H9 (cell line): Measurements from ENCODE around the gene SNED1. TPM values are rescaled to one million over a fixed set of nuclear protein-coding genes. Genes with fewer than 3 reads are reported as not detected.

Experiments
- DNase-seq: peaks from one replicate; pipeline ENCODE4 v3.0.0-alpha.2; 2017
- H2AFZ ChIP-seq: one replicate; pipeline ENCODE4 v1.6.1; 2013; ENCODE audit warnings: mild to moderate bottlenecking, low read length, control low read depth, moderate library complexity
- H2AK5ac ChIP-seq: 2 replicates; pipeline ENCODE4 v1.6.1; 2013; ENCODE audit warnings: low read length, control low read depth, mixed read lengths; ENCODE audit not compliant: insufficient read length
- H2BK120ac ChIP-seq: one replicate; pipeline ENCODE4 v1.6.1; 2013; ENCODE audit warnings: low read depth, mild to moderate bottlenecking, low read length, control low read depth, inconsistent platforms; ENCODE audit not compliant: poor library complexity, severe bottlenecking
- H2BK12ac ChIP-seq: 2 replicates; pipeline ENCODE4 v1.6.1; 2013; ENCODE audit warnings: low read length, control low read depth, mixed read lengths, low read depth; ENCODE audit not compliant: insufficient read length
- H2BK15ac ChIP-seq: 2 replicates; pipeline ENCODE4 v1.6.1; 2013; ENCODE audit warnings: low read depth, low read length, control low read depth
- H2BK20ac ChIP-seq: one replicate; pipeline ENCODE4 v1.6.1; 2013; ENCODE audit warnings: low read depth, mild to moderate bottlenecking, low read length, control low read depth, inconsistent platforms; ENCODE audit not compliant: poor library complexity, severe bottlenecking
- H2BK5ac ChIP-seq: 2 replicates; pipeline ENCODE4 v1.6.1; 2013; ENCODE audit warnings: low read length, control low read depth, mixed read lengths; ENCODE audit not compliant: insufficient read length
- H3K14ac ChIP-seq: 2 replicates; pipeline ENCODE4 v1.6.1; 2013; ENCODE audit warnings: low read length, control low read depth; ENCODE audit not compliant: insufficient read depth
- H3K18ac ChIP-seq: 2 replicates; pipeline ENCODE4 v1.6.1; 2013; ENCODE audit warnings: low read depth, mild to moderate bottlenecking, mixed read lengths, low read length, control low read depth; ENCODE audit not compliant: insufficient read length
- H3K23ac ChIP-seq: 2 replicates; pipeline ENCODE4 v1.6.1; 2013; ENCODE audit warnings: low read length, control low read depth, mixed read lengths, low read depth; ENCODE audit not compliant: insufficient read length
- H3K23me2 ChIP-seq: 2 replicates; pipeline ENCODE4 v1.6.1; 2013; ENCODE audit warnings: low read depth, mild to moderate bottlenecking, mixed read lengths, low read length, control low read depth; ENCODE audit not compliant: insufficient read length, poor library complexity, severe bottlenecking
- H3K27ac ChIP-seq: 2 replicates; pipeline ENCODE4 v1.5.1; 2013; ENCODE audit warnings: low read length, control low read depth, mixed read lengths, low read depth; ENCODE audit not compliant: insufficient read length
- H3K27me3 ChIP-seq: 2 replicates; pipeline ENCODE4 v1.6.1; 2013; ENCODE audit warnings: low read length, control low read depth, inconsistent platforms; ENCODE audit not compliant: insufficient read depth
- H3K4ac ChIP-seq: 2 replicates; pipeline ENCODE4 v1.6.1; 2013; ENCODE audit warnings: low read depth, mild to moderate bottlenecking, control low read depth, inconsistent platforms, low read length, moderate library complexity
- H3K4me1 ChIP-seq: 2 replicates; pipeline ENCODE4 v1.6.1; 2013; ENCODE audit warnings: low read length, control low read depth, inconsistent platforms; ENCODE audit not compliant: insufficient read depth
- H3K4me2 ChIP-seq: 2 replicates; pipeline ENCODE4 v1.6.1; 2013; ENCODE audit warnings: low read length, control low read depth, mixed read lengths; ENCODE audit not compliant: insufficient read length, insufficient read depth
- H3K56ac ChIP-seq: 2 replicates; pipeline ENCODE4 v1.6.1; 2013; ENCODE audit warnings: low read depth, mild to moderate bottlenecking, mixed read lengths, low read length, control low read depth; ENCODE audit not compliant: insufficient read length
- H3K79me1 ChIP-seq: 2 replicates; pipeline ENCODE4 v1.6.1; 2013; ENCODE audit warnings: low read depth, mild to moderate bottlenecking, moderate library complexity, low read length, control low read depth, inconsistent platforms; ENCODE audit not compliant: insufficient read depth, poor library complexity, severe bottlenecking
- H3K79me2 ChIP-seq: 2 replicates; pipeline ENCODE4 v1.6.1; 2013; ENCODE audit warnings: low read length, control low read depth, inconsistent platforms; ENCODE audit not compliant: insufficient read depth
- H3K9ac ChIP-seq: 2 replicates; pipeline ENCODE4 v1.6.1; 2013; ENCODE audit warnings: low read length, control low read depth, mixed read lengths; ENCODE audit not compliant: insufficient read length; ENCODE audit errors: extremely low read depth
- H3K9me3 ChIP-seq: one replicate; pipeline ENCODE4 v1.6.1; 2013; ENCODE audit warnings: low read depth, low read length, inconsistent platforms; ENCODE audit not compliant: control insufficient read depth
- H3T11ph ChIP-seq: one replicate; pipeline ENCODE4 v1.6.1; 2013; ENCODE audit warnings: mild to moderate bottlenecking, low read length, control low read depth, inconsistent platforms
- H4K20me1 ChIP-seq: one replicate; pipeline ENCODE4 v1.6.1; 2013; ENCODE audit not compliant: control insufficient read depth, insufficient read length, insufficient read depth
- H4K5ac ChIP-seq: 2 replicates; pipeline ENCODE4 v1.6.1; 2013; ENCODE audit warnings: low read depth, mild to moderate bottlenecking, mixed read lengths, low read length, control low read depth; ENCODE audit not compliant: insufficient read length
- H4K8ac ChIP-seq: replicated peaks from 2 replicates; pipeline ENCODE4 v1.6.1; 2013; ENCODE audit warnings: low read length, control low read depth, mixed read lengths, low read depth; ENCODE audit not compliant: insufficient read length
- H4K91ac ChIP-seq: 2 replicates; pipeline ENCODE4 v1.6.1; 2013; ENCODE audit warnings: low read depth, mild to moderate bottlenecking, moderate library complexity, mixed read lengths, low read length, control low read depth; ENCODE audit not compliant: insufficient read length
- H3K27ac Mint-ChIP-seq, 3 experiments: 2 replicates in 2 of 3; 3 replicates in 1 of 3; pipeline ENCODE4 v1.8.0; 2020 to 2021; ENCODE audit warnings: mixed read lengths in 3 of 3, mild to moderate bottlenecking in 1 of 3, moderate library complexity in 1 of 3
- H3K27me3 Mint-ChIP-seq: 2 replicates; pipeline ENCODE4 v1.8.0; 2021; ENCODE audit warnings: low read depth, mild to moderate bottlenecking, moderate library complexity, mixed read lengths
- H3K36me3 Mint-ChIP-seq, 3 experiments: 2 replicates in 2 of 3; 3 replicates in 1 of 3; pipeline ENCODE4 v1.8.0; 2020 to 2021; ENCODE audit warnings: low read depth in 3 of 3, mixed read lengths in 3 of 3; ENCODE audit not compliant: insufficient read depth in 1 of 3
- H3K4me1 Mint-ChIP-seq, 2 experiments: 2 replicates each; pipeline ENCODE4 v1.8.0; 2020; ENCODE audit warnings: mixed read lengths in 2 of 2
- H3K4me3 Mint-ChIP-seq, 2 experiments: 2 replicates in 1 of 2; 3 replicates in 1 of 2; pipeline ENCODE4 v1.8.0; 2020 to 2021; ENCODE audit warnings: mild to moderate bottlenecking in 2 of 2, mixed read lengths in 2 of 2, moderate library complexity in 1 of 2
- H3K9me3 Mint-ChIP-seq, 2 experiments: 2 replicates in 1 of 2; 3 replicates in 1 of 2; pipeline ENCODE4 v1.8.0; 2020; ENCODE audit warnings: mild to moderate bottlenecking in 2 of 2, mixed read lengths in 2 of 2, moderate library complexity in 1 of 2
- WGBS: extraction: QIAGEN DNeasy Blood & Tissue Kit; methylation state at CpG from one replicate; pipeline ENCODE4 v1.1.7; 2013; ENCODE audit warnings: missing lambda C conversion rate, low lambda C conversion rate, mixed read lengths; ENCODE audit not compliant: insufficient read length; ENCODE audit errors: extremely low coverage; 5-methylcytosine and 5-hydroxymethylcytosine counted together
- total RNA-seq: library from RNA; stranded (reverse); gene quantifications from 2 replicates; pipeline ENCODE4 v1.2.1, GENCODE V29; 2021
- TF ChIP-seq, protein P1 (sequence below): fragments of 200-600 bp; sonication (generic); conservative IDR thresholded peaks from 3 replicates; pipeline ENCODE4 v1.8.0; 2021; ENCODE audit warnings: antibody characterized with exemption, mild to moderate bottlenecking

The SNED1 gene
- total RNA-seq, 1 experiment from 2014 or later, result 2.5 TPM

DNA sequence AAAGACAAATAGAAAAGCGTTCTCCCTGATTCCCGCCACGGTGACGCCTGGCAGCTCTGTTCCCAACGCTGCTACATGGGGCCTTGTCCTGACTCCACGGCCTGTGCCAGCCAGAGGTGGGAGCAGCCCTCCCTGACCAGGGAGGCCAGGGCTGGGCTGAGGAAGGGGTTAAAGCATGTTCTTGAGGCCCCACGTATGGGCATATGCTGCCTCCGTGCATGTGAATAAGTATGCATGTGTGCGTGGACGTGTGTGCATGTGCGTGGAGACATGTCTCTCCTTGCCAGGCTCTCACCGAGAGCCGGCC, 1.6 kb upstream of the SNED1 start:
- peaks cover 3% of the 10 kb centered on the region; the same call in 1 of the 2 replicates for H3K27me3 ChIP-seq
- peaks cover 34% of the 10 kb centered on the region for H3K27me3 Mint-ChIP-seq
- WGBS, result no CpG with 5 or more reads among the region's 13 CpGs

More for the DNA sequence above, 1.6 kb upstream of the SNED1 start:
- H3K4me1 ChIP-seq, result no peaks in the 10 kb centered on the region
- H3K23ac ChIP-seq, result no peak overlapping the region
- H3K79me1 ChIP-seq, result no peaks in the 10 kb centered on the region
- no peak overlapping the region for H3K56ac ChIP-seq
- H3K4me2 ChIP-seq, result no peak overlapping the region
- H3K9ac ChIP-seq, result no peak overlapping the region
- H3K18ac ChIP-seq, result no peak overlapping the region
- no peak overlapping the region for H3K4ac ChIP-seq
- H2BK5ac ChIP-seq, result no peak overlapping the region
- H4K8ac ChIP-seq, result no peak overlapping the region
- DNase-seq, result peak; percentile 22
- H3K27ac Mint-ChIP-seq, result no peak overlapping the region
- H2AK5ac ChIP-seq, result no peak overlapping the region
- H2AFZ ChIP-seq, result no peak overlapping the region
- H3K4me1 Mint-ChIP-seq, result peaks cover 0 to 4% of the 10 kb centered on the region in 2 experiments; a peak in 2 of 4 replicates
- no peak overlapping the region for H2BK15ac ChIP-seq
- no peak overlapping the region for H3K4me3 Mint-ChIP-seq
- no peak overlapping the region for H2BK12ac ChIP-seq
- H3K14ac ChIP-seq, result no peak overlapping the region
- no peak overlapping the region for H4K5ac ChIP-seq
- H3K9me3 ChIP-seq, result no peaks in the 10 kb centered on the region
- H3K9me3 Mint-ChIP-seq, result peaks cover 0 to 2% of the 10 kb centered on the region in 2 experiments; a peak in 1 of 5 replicates
- H3K36me3 Mint-ChIP-seq, result no peaks in the 10 kb centered on the region; a peak in 2 of 7 replicates
- H2BK120ac ChIP-seq, result no peak overlapping the region
- H3K27ac ChIP-seq, result no peak overlapping the region
- TF ChIP-seq, protein P1, sequence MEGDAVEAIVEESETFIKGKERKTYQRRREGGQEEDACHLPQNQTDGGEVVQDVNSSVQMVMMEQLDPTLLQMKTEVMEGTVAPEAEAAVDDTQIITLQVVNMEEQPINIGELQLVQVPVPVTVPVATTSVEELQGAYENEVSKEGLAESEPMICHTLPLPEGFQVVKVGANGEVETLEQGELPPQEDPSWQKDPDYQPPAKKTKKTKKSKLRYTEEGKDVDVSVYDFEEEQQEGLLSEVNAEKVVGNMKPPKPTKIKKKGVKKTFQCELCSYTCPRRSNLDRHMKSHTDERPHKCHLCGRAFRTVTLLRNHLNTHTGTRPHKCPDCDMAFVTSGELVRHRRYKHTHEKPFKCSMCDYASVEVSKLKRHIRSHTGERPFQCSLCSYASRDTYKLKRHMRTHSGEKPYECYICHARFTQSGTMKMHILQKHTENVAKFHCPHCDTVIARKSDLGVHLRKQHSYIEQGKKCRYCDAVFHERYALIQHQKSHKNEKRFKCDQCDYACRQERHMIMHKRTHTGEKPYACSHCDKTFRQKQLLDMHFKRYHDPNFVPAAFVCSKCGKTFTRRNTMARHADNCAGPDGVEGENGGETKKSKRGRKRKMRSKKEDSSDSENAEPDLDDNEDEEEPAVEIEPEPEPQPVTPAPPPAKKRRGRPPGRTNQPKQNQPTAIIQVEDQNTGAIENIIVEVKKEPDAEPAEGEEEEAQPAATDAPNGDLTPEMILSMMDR, result no peak
- peaks cover 6% of the 10 kb centered on the region for H3K23me2 ChIP-seq
- H2BK20ac ChIP-seq, result no peak overlapping the region
- H3K79me2 ChIP-seq, result no peaks in the 10 kb centered on the region
- H3T11ph ChIP-seq, result no peak overlapping the region
- no peaks in the 10 kb centered on the region for H4K20me1 ChIP-seq
- H4K91ac ChIP-seq, result no peak overlapping the region
